Esophagus muscularis mucosa (tissue), 3 donors: Measurements from ENCODE around the gene SPTBN4.

ENCODE experiments used
- CTCF ChIP-seq, 3 experiments: fragments of 200-600 bp in 2 of 3; fragments of 450-650 bp in 1 of 3; sonication (generic) in 2 of 3; IDR thresholded peaks; one replicate each; pipeline ENCODE4 v1.5.1; 2017 to 2019; ENCODE audit warnings: antibody characterized with exemption in 3 of 3, mild to moderate bottlenecking in 2 of 3, moderate library complexity in 1 of 3
- POLR2A ChIP-seq: fragments of 450-650 bp; IDR thresholded peaks from one replicate; pipeline ENCODE4 v1.6.1; 2017; ENCODE audit warnings: antibody characterized with exemption, moderate library complexity, mild to moderate bottlenecking, low read depth
- POLR2AphosphoS5 ChIP-seq, 2 donors: sonication (generic); formaldehyde crosslinking; IDR thresholded peaks; one replicate each; pipeline ENCODE4 v1.6.1; 2017; ENCODE audit warnings: antibody characterized with exemption in 2 of 2

GRCh38 chr19:40489882-40490230, 23.1 kb downstream of the SPTBN4 start:
- no peak for TF ChIP-seq CTCF (IDR thresholded peaks at IDR 0.05)
- no peak for TF ChIP-seq POLR2A
- no peak for TF ChIP-seq POLR2AphosphoS5 (IDR thresholded peaks at IDR 0.05)
